Astrocyte (in vitro differentiated cells and primary cell): Measurements from ENCODE around the gene CHSY1. TPM values are rescaled to one million over a fixed set of nuclear protein-coding genes. Genes with fewer than 3 reads are reported as not detected.

Source experiments
- DNase-seq: peaks from one replicate; pipeline ENCODE4 v3.0.0-alpha.2; 2010; ENCODE audit warnings: low read depth
- FAIRE-seq: peaks from 2 replicates; lab custom pipeline; 2011; peaks lifted over from hg19 to GRCh38; lab: Jason Lieb, UNC
- H2AFZ ChIP-seq: 2 replicates; pipeline ENCODE4 v1.6.0; 2012; ENCODE audit warnings: low read depth, low read length, inconsistent platforms
- H3K27ac ChIP-seq: 2 replicates; pipeline ENCODE4 v1.5.1; 2011; ENCODE audit warnings: low read depth, low read length, inconsistent platforms
- H3K27me3 ChIP-seq: 2 replicates; pipeline ENCODE4 v1.6.0; 2011; ENCODE audit warnings: low read length, inconsistent platforms; ENCODE audit not compliant: insufficient read depth
- H3K36me3 ChIP-seq: 2 replicates; pipeline ENCODE4 v1.5.1; 2011; ENCODE audit warnings: low read length, inconsistent platforms; ENCODE audit not compliant: insufficient read depth
- H3K4me1 ChIP-seq: 2 replicates; pipeline ENCODE4 v1.5.1; 2011; ENCODE audit warnings: low read length, inconsistent platforms; ENCODE audit not compliant: insufficient read depth
- H3K4me2 ChIP-seq: 2 replicates; pipeline ENCODE4 v1.6.0; 2012; ENCODE audit warnings: low read length, inconsistent platforms
- H3K4me3 ChIP-seq: 2 replicates; pipeline ENCODE4 v1.5.1; 2011; ENCODE audit warnings: low read depth, mild to moderate bottlenecking, low read length, inconsistent platforms; ENCODE audit not compliant: insufficient read depth
- H3K79me2 ChIP-seq: 2 replicates; pipeline ENCODE4 v1.6.0; 2012; ENCODE audit warnings: mild to moderate bottlenecking, low read length, inconsistent platforms; ENCODE audit not compliant: insufficient read depth
- H3K9ac ChIP-seq: 2 replicates; pipeline ENCODE4 v1.6.0; 2012; ENCODE audit warnings: mild to moderate bottlenecking, low read length, inconsistent platforms
- H3K9me3 ChIP-seq: 2 replicates; pipeline ENCODE4 v1.5.1; 2012; ENCODE audit warnings: low read depth, mild to moderate bottlenecking, low read length, inconsistent platforms; ENCODE audit not compliant: insufficient read depth
- H4K20me1 ChIP-seq: 2 replicates; pipeline ENCODE4 v1.6.0; 2012; ENCODE audit warnings: low read length, inconsistent platforms; ENCODE audit not compliant: insufficient read depth
- H3K27ac Mint-ChIP-seq: one replicate; pipeline ENCODE4 v1.8.0; 2021; ENCODE audit warnings: mild to moderate bottlenecking, mixed read lengths; ENCODE audit not compliant: unreplicated experiment
- H3K27me3 Mint-ChIP-seq: one replicate; pipeline ENCODE4 v1.8.0; 2021; ENCODE audit warnings: low read depth, mixed read lengths; ENCODE audit not compliant: unreplicated experiment
- H3K36me3 Mint-ChIP-seq: one replicate; pipeline ENCODE4 v1.8.0; 2021; ENCODE audit warnings: low read depth, mixed read lengths; ENCODE audit not compliant: unreplicated experiment
- H3K4me1 Mint-ChIP-seq: one replicate; pipeline ENCODE4 v1.8.0; 2021; ENCODE audit warnings: low read depth, mixed read lengths; ENCODE audit not compliant: unreplicated experiment
- H3K4me3 Mint-ChIP-seq: one replicate; pipeline ENCODE4 v1.8.0; 2021; ENCODE audit warnings: mild to moderate bottlenecking, moderate library complexity, mixed read lengths; ENCODE audit not compliant: unreplicated experiment
- H3K9me3 Mint-ChIP-seq: one replicate; pipeline ENCODE4 v1.8.0; 2021; ENCODE audit warnings: mild to moderate bottlenecking, mixed read lengths; ENCODE audit not compliant: unreplicated experiment
- CTCF ChIP-seq: IDR thresholded peaks from 2 replicates; pipeline ENCODE4 v1.5.1; 2011; ENCODE audit warnings: low read depth, mild to moderate bottlenecking, inconsistent platforms, low read length, moderate library complexity; ENCODE audit not compliant: insufficient read depth
- EZH2 ChIP-seq: IDR thresholded peaks from 2 replicates; pipeline ENCODE4 v1.6.1; 2012; ENCODE audit warnings: mild to moderate bottlenecking, low read length, inconsistent platforms; ENCODE audit not compliant: insufficient read depth
- total RNA-seq: library from RNA; stranded (reverse); gene quantifications from 2 replicates; pipeline ENCODE4 v1.2.1, GENCODE V29; 2021

The CHSY1 gene
- total RNA-seq, 1 donor from 2014 or later = 42.2 TPM

DNA sequence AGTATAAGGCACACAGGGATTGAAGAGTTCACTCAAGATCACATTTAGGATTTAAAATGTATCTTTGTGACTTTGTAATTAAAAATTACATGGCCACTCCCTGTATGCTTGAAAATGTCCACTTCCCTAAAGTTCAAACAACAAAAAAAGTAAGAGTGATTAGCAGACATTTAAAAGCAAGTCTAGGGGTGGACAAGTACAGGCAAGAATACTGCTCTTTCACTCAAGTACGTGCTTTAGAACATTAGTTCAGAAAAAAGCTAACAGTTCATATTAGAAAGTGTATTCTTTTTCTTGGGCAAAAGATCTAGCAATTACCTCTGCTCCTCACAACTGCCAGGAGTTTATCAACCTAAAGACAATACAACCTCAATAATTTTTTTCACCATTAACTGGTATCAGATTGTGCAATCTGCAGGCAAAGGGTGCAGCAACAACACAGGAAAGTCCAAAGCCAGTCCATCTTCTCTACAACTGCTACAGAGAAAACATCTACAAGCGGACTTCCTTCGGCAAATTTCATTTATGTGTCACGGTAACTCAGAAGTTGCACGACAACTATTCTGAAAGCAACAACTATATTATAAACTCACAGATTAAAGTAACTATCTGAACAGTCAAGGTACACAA is 18.1 kb downstream of the CHSY1 start:
- H3K27ac Mint-ChIP-seq = no peak overlapping the region
- no peaks in the 10 kb centered on the region for H3K4me1 ChIP-seq
- no peak overlapping the region for H2AFZ ChIP-seq
- FAIRE-seq (no peak), DNase-seq (no peak)
- H3K36me3 ChIP-seq = peaks cover 18% of the 10 kb centered on the region
- H4K20me1 ChIP-seq = peaks cover 87% of the 10 kb centered on the region
- peaks cover 17% of the 10 kb centered on the region for H3K36me3 Mint-ChIP-seq
- H3K4me3 Mint-ChIP-seq = no peak overlapping the region
- H3K79me2 ChIP-seq = peaks cover 99% of the 10 kb centered on the region
- H3K27ac ChIP-seq = no peak overlapping the region
- no peak overlapping the region for H3K4me2 ChIP-seq
- peaks cover 3% of the 10 kb centered on the region for H3K4me1 Mint-ChIP-seq
- no peaks in the 10 kb centered on the region for H3K9me3 Mint-ChIP-seq
- H3K27me3 ChIP-seq = no peaks in the 10 kb centered on the region
- no peak overlapping the region for H3K9ac ChIP-seq
- H3K27me3 Mint-ChIP-seq = no peaks in the 10 kb centered on the region
- H3K4me3 ChIP-seq = no peak overlapping the region
- no peak for TF ChIP-seq EZH2
- no peak for TF ChIP-seq CTCF
- H3K9me3 ChIP-seq = no peaks in the 10 kb centered on the region

DNA sequence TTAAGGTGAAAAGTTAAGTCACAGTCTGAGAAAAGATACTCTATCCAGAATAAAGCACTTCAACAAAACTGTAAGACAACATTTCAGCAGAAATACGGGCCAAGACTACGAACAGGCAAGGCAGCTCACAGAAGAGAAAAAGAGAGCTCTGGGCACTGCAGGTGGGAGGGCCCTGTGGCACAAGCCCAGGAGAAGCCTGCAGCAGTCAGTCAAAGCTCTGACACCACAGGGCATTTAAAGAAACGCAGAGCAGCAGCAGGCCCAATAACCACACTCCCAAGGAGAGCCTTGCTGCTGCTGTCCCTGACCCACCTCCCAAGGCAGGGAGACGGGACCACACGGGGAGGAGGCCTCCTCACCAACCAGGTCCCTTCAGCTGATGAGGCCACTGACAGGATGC is 19.2 kb downstream of the CHSY1 start:
- Mint-ChIP-seq H3K4me1 (peaks cover 1% of the 10 kb centered on the region), H3K4me3 (no peak overlapping the region), H3K27me3 (no peaks in the 10 kb centered on the region), H3K9me3 (no peaks in the 10 kb centered on the region), H3K36me3 (peaks cover 17% of the 10 kb centered on the region), H3K27ac (no peak overlapping the region)
- Histone ChIP-seq H3K27me3 (no peaks in the 10 kb centered on the region), H3K9ac (no peak overlapping the region), H3K4me3 (no peak overlapping the region), H3K27ac (no peak overlapping the region), H3K9me3 (no peaks in the 10 kb centered on the region), H4K20me1 (peaks cover 89% of the 10 kb centered on the region), H3K4me2 (no peak overlapping the region), H2AFZ (no peak overlapping the region), H3K79me2 (peaks cover 99% of the 10 kb centered on the region), H3K36me3 (peaks cover 18% of the 10 kb centered on the region), H3K4me1 (no peaks in the 10 kb centered on the region)
- no peak for TF ChIP-seq CTCF
- TF ChIP-seq EZH2 = no peak
- no peak for FAIRE-seq
- DNase-seq = no peak

DNA sequence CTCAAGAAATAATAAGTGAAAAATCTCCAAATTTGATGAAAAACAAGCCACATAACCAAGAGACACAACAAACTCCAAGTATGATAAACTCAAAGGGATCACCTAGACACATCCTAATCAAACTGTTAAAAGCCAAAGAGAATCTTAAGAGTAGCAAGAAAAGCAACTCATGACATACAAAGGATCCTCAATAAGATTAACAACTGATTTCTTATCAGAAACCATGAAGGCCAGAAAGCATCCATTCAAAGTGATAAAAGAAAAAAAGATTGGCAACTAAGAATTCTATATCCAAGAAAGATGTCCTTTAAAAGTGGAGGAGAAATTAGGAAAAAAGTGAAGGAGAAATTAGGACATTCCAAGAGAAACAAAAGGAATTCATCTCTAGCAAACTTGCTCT is 23.5 kb downstream of the CHSY1 start:
- Mint-ChIP-seq H3K27me3 (no peaks in the 10 kb centered on the region), H3K4me3 (no peak overlapping the region), H3K27ac (no peak overlapping the region), H3K4me1 (peaks cover 2% of the 10 kb centered on the region), H3K36me3 (peaks cover 21% of the 10 kb centered on the region), H3K9me3 (no peaks in the 10 kb centered on the region)
- H2AFZ ChIP-seq = no peak overlapping the region
- H3K4me2 ChIP-seq = no peak overlapping the region
- no peak overlapping the region for H3K9ac ChIP-seq
- FAIRE-seq (no peak), DNase-seq (no peak)
- H3K9me3 ChIP-seq = no peaks in the 10 kb centered on the region
- H3K4me1 ChIP-seq = peaks cover 6% of the 10 kb centered on the region
- TF ChIP-seq EZH2 = no peak
- TF ChIP-seq CTCF = no peak
- H4K20me1 ChIP-seq = peaks cover 92% of the 10 kb centered on the region
- H3K36me3 ChIP-seq = peaks cover 13% of the 10 kb centered on the region
- H3K79me2 ChIP-seq = peaks cover 99% of the 10 kb centered on the region
- no peak overlapping the region for H3K4me3 ChIP-seq
- H3K27ac ChIP-seq = no peak overlapping the region
- H3K27me3 ChIP-seq = no peaks in the 10 kb centered on the region
